Karpas-422 (cell line): ENCODE results near the gene WDFY2. TPM values are rescaled to one million over a fixed set of nuclear protein-coding genes. Genes with fewer than 3 reads are reported as not detected.

Source experiments
- DNase-seq: peaks from one replicate; pipeline ENCODE4 v3.0.0-alpha.2; 2015
- H2AFZ ChIP-seq: fragments of 200-600 bp; sonication (generic); 2 replicates; pipeline ENCODE4 v1.6.1; 2014; ENCODE audit warnings: antibody characterized with exemption, low read length, mixed read lengths
- H3K27ac ChIP-seq: fragments of 200-600 bp; sonication (generic); 2 replicates; pipeline ENCODE4 v1.5.1; 2014; ENCODE audit warnings: mild to moderate bottlenecking, low read length, moderate library complexity
- H3K27me3 ChIP-seq: fragments of 200-600 bp; sonication (generic); 2 replicates; pipeline ENCODE4 v1.6.1; 2014; ENCODE audit warnings: low read length, mixed read lengths
- H3K36me3 ChIP-seq: fragments of 200-600 bp; sonication (generic); 2 replicates; pipeline ENCODE4 v1.6.1; 2014; ENCODE audit warnings: low read length, mixed read lengths; ENCODE audit not compliant: insufficient read depth
- H3K4me1 ChIP-seq: fragments of 200-600 bp; sonication (generic); 2 replicates; pipeline ENCODE4 v1.6.1; 2014; ENCODE audit warnings: mild to moderate bottlenecking, low read length, mixed read lengths
- H3K4me2 ChIP-seq: fragments of 200-600 bp; sonication (generic); 2 replicates; pipeline ENCODE4 v1.6.1; 2014; ENCODE audit warnings: low read length, low read depth, mild to moderate bottlenecking; ENCODE audit not compliant: poor library complexity, severe bottlenecking
- H3K4me3 ChIP-seq: fragments of 200-600 bp; sonication (generic); 2 replicates; pipeline ENCODE4 v1.5.1; 2014; ENCODE audit warnings: mild to moderate bottlenecking, antibody characterized with exemption, low read length, mixed read lengths
- H3K79me2 ChIP-seq: fragments of 200-600 bp; sonication (generic); 2 replicates; pipeline ENCODE4 v1.6.1; 2014; ENCODE audit warnings: mild to moderate bottlenecking, low read length, mixed read lengths
- H3K9ac ChIP-seq: fragments of 200-600 bp; sonication (generic); 2 replicates; pipeline ENCODE4 v1.6.0; 2014; ENCODE audit warnings: low read length
- H3K9me2 ChIP-seq: fragments of 200-600 bp; sonication (generic), shearing (Covaris generic); replicated peaks from 2 replicates; pipeline ENCODE4 v1.6.0; 2014; ENCODE audit warnings: mild to moderate bottlenecking, low read length, moderate library complexity; ENCODE audit not compliant: insufficient read depth
- H3K9me3 ChIP-seq: fragments of 300-700, 200-600 bp; sonication (generic); 2 replicates; pipeline ENCODE4 v1.6.1; 2014; ENCODE audit warnings: low read length, mixed read lengths
- H4K20me1 ChIP-seq: fragments of 200-600 bp; sonication (generic); 2 replicates; pipeline ENCODE4 v1.6.1; 2014; ENCODE audit warnings: mild to moderate bottlenecking, antibody characterized with exemption, low read length, low read depth; ENCODE audit not compliant: insufficient read depth
- total RNA-seq: library from RNA; depleted of rRNA; stranded (reverse); fragments of >200 nt; shearing (Covaris generic); gene quantifications from 2 replicates; pipeline ENCODE4 v1.2.3, GENCODE V29; 2014; ENCODE audit warnings: low replicate concordance

Gene WDFY2
- total RNA-seq, 1 experiment from 2014 or later, result 4.1 TPM

DNA sequence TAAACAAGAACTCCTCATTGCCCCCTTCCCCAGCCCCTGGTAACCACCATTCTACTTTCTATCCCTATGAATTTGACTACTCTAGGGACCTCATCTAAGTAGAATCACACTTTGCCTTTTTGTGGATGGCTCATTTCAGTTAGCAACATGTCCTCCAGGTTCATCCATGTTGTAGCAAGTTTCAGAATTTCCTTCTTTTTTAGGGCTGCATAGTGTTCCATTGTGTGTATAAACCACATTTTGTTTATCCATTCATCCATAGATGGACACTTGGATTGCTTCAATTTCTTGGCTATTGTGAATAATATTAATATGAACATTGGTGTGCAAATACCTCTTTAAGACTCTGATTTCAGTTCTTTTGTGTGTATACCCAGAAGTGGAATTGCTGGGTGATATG, 224.5 kb downstream of the WDFY2 start:
- Histone ChIP-seq H2AFZ (no peak overlapping the region), H3K27me3 (no peaks in the 10 kb centered on the region), H3K79me2 (no peaks in the 10 kb centered on the region), H3K9ac (no peak overlapping the region), H3K4me2 (no peak overlapping the region), H3K9me3 (no peaks in the 10 kb centered on the region), H3K27ac (no peak overlapping the region), H3K4me1 (peaks cover 59% of the 10 kb centered on the region), H3K36me3 (no peaks in the 10 kb centered on the region; the same call in 1 of the 2 replicates), H4K20me1 (no peaks in the 10 kb centered on the region), H3K9me2 (no peaks in the 10 kb centered on the region), H3K4me3 (no peak overlapping the region)
- DNase-seq, result no peak

- no peaks in the 10 kb centered on the region for H3K27me3 ChIP-seq
- H3K79me2 ChIP-seq, result no peaks in the 10 kb centered on the region
- no peaks in the 10 kb centered on the region for H3K9me3 ChIP-seq
- peak; percentile 51 for DNase-seq
- H3K4me1 ChIP-seq, result peaks cover 62% of the 10 kb centered on the region
- H3K9ac ChIP-seq, result no peak overlapping the region
- no peak overlapping the region for H2AFZ ChIP-seq
- peak overlapping the region; percentile 26; the same call in 1 of the 2 replicates for H3K4me3 ChIP-seq
- H3K27ac ChIP-seq, result no peak overlapping the region
- H3K9me2 ChIP-seq, result no peaks in the 10 kb centered on the region
- peak overlapping the region; percentile 39 for H3K4me2 ChIP-seq
- no peaks in the 10 kb centered on the region for H3K36me3 ChIP-seq
- H4K20me1 ChIP-seq, result no peaks in the 10 kb centered on the region
These were observed 226.8 kb downstream of the WDFY2 start for GRCh38 chr13:51811046-51811445.

DNA sequence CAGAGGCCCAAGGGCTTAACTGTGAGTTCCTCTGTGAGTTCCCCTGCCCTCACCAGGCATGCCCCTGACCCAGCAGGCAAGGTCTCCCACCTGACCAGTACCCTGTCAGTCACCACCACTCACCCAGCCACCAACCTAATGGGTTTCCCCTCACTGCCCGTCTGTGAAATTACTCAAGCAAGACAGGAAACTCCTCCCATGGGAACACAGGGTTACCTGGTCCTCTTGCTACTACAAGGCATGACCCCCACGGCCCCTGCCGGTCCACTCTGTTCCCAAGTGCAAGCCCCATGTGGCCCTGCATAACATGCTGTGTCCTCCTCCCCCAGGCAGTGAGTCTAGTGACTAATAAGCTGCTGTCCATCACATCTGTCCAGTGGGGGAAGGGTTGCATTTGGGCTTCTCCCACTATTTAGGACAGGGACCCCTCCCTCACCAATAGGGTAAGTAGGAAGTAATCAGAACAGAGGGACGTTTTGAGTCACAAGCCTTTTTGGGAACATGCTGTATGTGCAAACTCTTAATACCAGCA, 227.7 kb downstream of the WDFY2 start:
- H2AFZ ChIP-seq, result no peak overlapping the region
- H3K27me3 ChIP-seq, result no peaks in the 10 kb centered on the region
- H3K9me3 ChIP-seq, result no peaks in the 10 kb centered on the region
- H3K4me1 ChIP-seq, result peaks cover 62% of the 10 kb centered on the region
- no peaks in the 10 kb centered on the region for H3K9me2 ChIP-seq
- no peaks in the 10 kb centered on the region for H3K79me2 ChIP-seq
- H3K4me2 ChIP-seq, result peak overlapping the region; percentile 39
- DNase-seq, result no peak
- H3K9ac ChIP-seq, result no peak overlapping the region
- no peak overlapping the region for H3K27ac ChIP-seq
- no peaks in the 10 kb centered on the region for H4K20me1 ChIP-seq
- H3K4me3 ChIP-seq, result 0 out of 2 replicates have a peak overlapping the region, but pooled peaks have one; percentile 5
- no peaks in the 10 kb centered on the region for H3K36me3 ChIP-seq

DNA sequence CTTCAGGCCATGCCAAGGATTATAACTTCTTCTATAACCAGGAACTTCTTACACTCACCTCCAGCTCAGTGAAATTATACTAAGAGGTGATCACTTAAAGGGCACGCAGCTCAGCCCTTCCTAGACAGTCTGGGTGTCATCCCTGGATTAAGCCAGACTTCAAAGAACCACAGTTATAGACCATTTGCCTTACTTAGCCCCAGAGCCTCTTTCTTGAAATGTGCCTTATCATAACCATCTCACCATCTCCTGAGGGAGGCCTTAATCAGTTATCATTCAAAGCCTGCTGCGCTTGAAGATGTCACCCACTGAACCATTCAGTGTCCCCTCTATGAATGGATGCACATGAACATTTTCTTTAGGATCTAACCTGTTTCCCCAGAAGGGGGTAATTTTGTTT, 229.8 kb downstream of the WDFY2 start:
- Histone ChIP-seq H4K20me1 (no peaks in the 10 kb centered on the region), H2AFZ (no peak overlapping the region), H3K27ac (no peak overlapping the region; the same call in 1 of the 2 replicates), H3K27me3 (no peaks in the 10 kb centered on the region), H3K9me3 (no peaks in the 10 kb centered on the region), H3K4me3 (peak overlapping the region; percentile 56), H3K36me3 (no peaks in the 10 kb centered on the region), H3K4me1 (peaks cover 71% of the 10 kb centered on the region), H3K79me2 (no peaks in the 10 kb centered on the region), H3K9ac (no peak overlapping the region), H3K9me2 (no peaks in the 10 kb centered on the region), H3K4me2 (peak overlapping the region; percentile 72)
- DNase-seq, result peak; percentile 70

DNA sequence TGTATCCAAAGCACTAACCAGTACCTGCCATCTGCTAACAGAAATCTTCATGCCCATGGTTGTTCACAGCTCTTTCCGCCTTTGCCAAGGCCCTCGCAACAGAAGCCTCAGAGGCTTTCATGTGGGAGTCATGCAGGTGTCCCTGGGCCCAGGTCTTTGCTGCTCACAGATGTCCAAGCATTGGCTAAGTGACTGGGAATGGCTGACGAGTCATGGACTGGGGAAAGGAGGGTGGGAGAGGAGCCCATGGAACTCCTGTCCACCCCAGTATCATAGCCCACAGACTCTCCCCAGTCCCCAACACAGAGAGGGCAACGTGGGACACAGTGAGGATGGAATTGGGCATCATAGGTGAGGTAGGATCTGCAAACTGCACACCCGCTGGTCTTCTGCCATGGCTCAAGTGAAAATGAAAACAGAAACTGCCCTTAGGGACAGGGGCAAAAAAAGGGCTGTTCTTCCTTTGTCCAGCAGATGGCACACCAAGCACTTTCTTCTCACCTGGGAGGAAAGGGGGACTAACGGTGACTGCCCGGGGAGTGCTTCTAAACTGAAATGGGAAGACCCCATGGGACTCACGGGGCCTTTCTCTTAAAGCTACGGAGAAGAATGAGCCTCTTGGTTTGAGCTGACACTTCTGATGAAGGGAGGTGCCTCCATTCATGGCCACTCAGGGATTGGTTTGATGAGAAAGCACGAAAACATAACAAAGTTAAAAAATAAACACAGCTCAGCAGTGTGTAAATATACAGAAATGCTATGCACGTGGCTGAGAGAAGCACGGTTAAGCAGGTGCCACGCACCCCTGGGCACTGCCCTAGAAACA, 230.8 kb downstream of the WDFY2 start:
- no peaks in the 10 kb centered on the region for H3K36me3 ChIP-seq
- peaks cover 81% of the 10 kb centered on the region for H3K4me1 ChIP-seq
- H3K9me3 ChIP-seq, result no peaks in the 10 kb centered on the region
- no peaks in the 10 kb centered on the region for H3K27me3 ChIP-seq
- peak overlapping the region; percentile 63 for H3K9ac ChIP-seq
- no peaks in the 10 kb centered on the region for H4K20me1 ChIP-seq
- H3K9me2 ChIP-seq, result no peaks in the 10 kb centered on the region
- H3K4me3 ChIP-seq, result peak overlapping the region; percentile 56
- H3K27ac ChIP-seq, result peak overlapping the region; percentile 48; the same call in 1 of the 2 replicates
- peak overlapping the region; percentile 72 for H3K4me2 ChIP-seq
- no peaks in the 10 kb centered on the region for H3K79me2 ChIP-seq
- peak; percentile 94 for DNase-seq
- H2AFZ ChIP-seq, result 0 out of 2 replicates have a peak overlapping the region, but pooled peaks have one; percentile 29

DNA sequence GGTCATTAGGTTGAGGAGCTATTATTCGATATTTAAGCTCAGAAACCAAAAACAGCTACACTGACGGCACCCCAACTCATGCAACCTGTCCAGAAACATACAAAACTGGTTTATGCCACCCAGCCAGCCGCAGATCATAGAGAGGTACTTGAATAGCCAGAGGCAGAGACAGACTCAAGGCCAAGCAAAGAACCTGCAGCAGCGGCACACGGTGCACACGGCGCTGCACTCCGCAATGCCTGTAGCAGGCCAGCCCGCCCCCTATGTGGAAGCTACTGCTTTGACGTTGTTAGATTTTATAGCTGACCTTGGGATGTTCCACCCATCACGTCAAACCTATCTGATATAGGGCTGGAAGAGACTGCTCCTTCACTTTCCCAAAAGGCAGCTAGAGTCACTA, 231.6 kb downstream of the WDFY2 start:
- Histone ChIP-seq H3K4me1 (peaks cover 85% of the 10 kb centered on the region), H3K36me3 (no peaks in the 10 kb centered on the region), H3K27me3 (no peaks in the 10 kb centered on the region), H3K9ac (peak overlapping the region; percentile 62), H2AFZ (no peak overlapping the region), H3K4me3 (peak overlapping the region; percentile 56), H3K79me2 (no peaks in the 10 kb centered on the region), H3K9me3 (no peaks in the 10 kb centered on the region), H3K27ac (no peak overlapping the region; the same call in 1 of the 2 replicates), H3K9me2 (no peaks in the 10 kb centered on the region), H3K4me2 (peak overlapping the region; percentile 72), H4K20me1 (no peaks in the 10 kb centered on the region)
- DNase-seq, result no peak

- Histone ChIP-seq H3K27me3 (no peaks in the 10 kb centered on the region), H3K9me3 (no peaks in the 10 kb centered on the region), H2AFZ (no peak overlapping the region), H3K9me2 (no peaks in the 10 kb centered on the region), H3K4me2 (no peak overlapping the region), H3K9ac (no peak overlapping the region), H3K36me3 (no peaks in the 10 kb centered on the region), H3K4me3 (no peak overlapping the region), H3K4me1 (peaks cover 85% of the 10 kb centered on the region), H3K27ac (no peak overlapping the region), H3K79me2 (no peaks in the 10 kb centered on the region), H4K20me1 (no peaks in the 10 kb centered on the region)
- no peak for DNase-seq
These were observed 232.5 kb downstream of the WDFY2 start for GRCh38 chr13:51816604-51817249.
